ENCODE results near the gene SRPK2. TPM values are rescaled to one million over a fixed set of nuclear protein-coding genes. Genes with fewer than 3 reads are reported as not detected.

SRPK2 gene
- total RNA-seq, 1 experiment from 2014 or later, result 21.6 TPM

DNA sequence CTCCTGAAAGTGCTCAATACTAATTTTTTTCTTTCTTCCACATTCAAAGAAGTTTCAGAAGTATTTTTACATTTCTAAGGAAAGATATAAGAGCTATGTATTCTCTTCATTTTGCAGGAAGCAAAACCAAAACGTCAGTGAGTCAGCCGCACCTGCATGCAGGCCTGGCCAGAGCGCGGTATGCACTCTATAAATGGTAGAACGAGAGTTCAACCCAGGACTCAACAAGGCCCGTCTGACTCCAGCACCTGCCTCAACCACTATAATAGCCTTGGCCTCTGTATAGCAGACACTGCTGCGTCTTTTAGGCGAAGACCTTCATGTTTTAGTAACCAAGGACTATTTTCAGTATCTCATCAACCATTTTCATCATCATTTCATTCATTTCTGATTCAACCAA lies 261.5 kb downstream of the SRPK2 start:
- H3K27me3 ChIP-seq (ENCODE audit: low read length), result no peaks in the 10 kb centered on the region
- no peaks in the 10 kb centered on the region for H3K36me3 ChIP-seq (ENCODE audit: low read depth, low read length)
- H3K9me3 ChIP-seq (ENCODE audit: low read length), result no peaks in the 10 kb centered on the region
- ChIA-PET POLR2A (ENCODE audit: unreplicated experiment) (interaction anchor here (0.6 kb wide), 1 partner anchor 142 kb away, joined by 3 read pairs; no protein-coding TSS in a partner anchor), CTCF (no interaction called here)
- BruUV-seq (replicated peaks), result no TSS peak
- H3K9me2 ChIP-seq (replicated peaks; ENCODE audit: low read length), result no peaks in the 10 kb centered on the region
- TF ChIP-seq, protein P1, sequence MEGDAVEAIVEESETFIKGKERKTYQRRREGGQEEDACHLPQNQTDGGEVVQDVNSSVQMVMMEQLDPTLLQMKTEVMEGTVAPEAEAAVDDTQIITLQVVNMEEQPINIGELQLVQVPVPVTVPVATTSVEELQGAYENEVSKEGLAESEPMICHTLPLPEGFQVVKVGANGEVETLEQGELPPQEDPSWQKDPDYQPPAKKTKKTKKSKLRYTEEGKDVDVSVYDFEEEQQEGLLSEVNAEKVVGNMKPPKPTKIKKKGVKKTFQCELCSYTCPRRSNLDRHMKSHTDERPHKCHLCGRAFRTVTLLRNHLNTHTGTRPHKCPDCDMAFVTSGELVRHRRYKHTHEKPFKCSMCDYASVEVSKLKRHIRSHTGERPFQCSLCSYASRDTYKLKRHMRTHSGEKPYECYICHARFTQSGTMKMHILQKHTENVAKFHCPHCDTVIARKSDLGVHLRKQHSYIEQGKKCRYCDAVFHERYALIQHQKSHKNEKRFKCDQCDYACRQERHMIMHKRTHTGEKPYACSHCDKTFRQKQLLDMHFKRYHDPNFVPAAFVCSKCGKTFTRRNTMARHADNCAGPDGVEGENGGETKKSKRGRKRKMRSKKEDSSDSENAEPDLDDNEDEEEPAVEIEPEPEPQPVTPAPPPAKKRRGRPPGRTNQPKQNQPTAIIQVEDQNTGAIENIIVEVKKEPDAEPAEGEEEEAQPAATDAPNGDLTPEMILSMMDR (conservative IDR thresholded peaks at IDR 0.05; ENCODE audit: low read depth, low read length), result no peak
- no peak for TF ChIP-seq EZH2phosphoT487 (IDR thresholded peaks at IDR 0.05; ENCODE audit: borderline replicate concordance, low read length)
- no peak for TF ChIP-seq EZH2 (IDR thresholded peaks at IDR 0.05; ENCODE audit: low read length, unreplicated experiment)
- no peak overlapping the region for H3K27ac ChIP-seq (ENCODE audit: low read length)
- no peak overlapping the region for H3K9ac ChIP-seq (ENCODE audit: low read length)
- no peak for DNase-seq
- no peak for ATAC-seq
- no peak overlapping the region for H2AFZ ChIP-seq (ENCODE audit: low read length)
- no peak overlapping the region for H3K4me2 ChIP-seq (ENCODE audit: low read length)
- intact Hi-C loops (cut with micrococcal nuclease), result no loop called here
- H4K20me1 ChIP-seq (ENCODE audit: low read length), result no peaks in the 10 kb centered on the region
- no peaks in the 10 kb centered on the region for H3K79me2 ChIP-seq (ENCODE audit: low read length)
- no peaks in the 10 kb centered on the region for H3K4me1 ChIP-seq (ENCODE audit: insufficient read depth, low read length)
- H3F3A ChIP-seq (ENCODE audit: low read length, unreplicated experiment), result no peaks in the 10 kb centered on the region
- H3K4me3 ChIP-seq (ENCODE audit: low read length), result no peak overlapping the region

DNA sequence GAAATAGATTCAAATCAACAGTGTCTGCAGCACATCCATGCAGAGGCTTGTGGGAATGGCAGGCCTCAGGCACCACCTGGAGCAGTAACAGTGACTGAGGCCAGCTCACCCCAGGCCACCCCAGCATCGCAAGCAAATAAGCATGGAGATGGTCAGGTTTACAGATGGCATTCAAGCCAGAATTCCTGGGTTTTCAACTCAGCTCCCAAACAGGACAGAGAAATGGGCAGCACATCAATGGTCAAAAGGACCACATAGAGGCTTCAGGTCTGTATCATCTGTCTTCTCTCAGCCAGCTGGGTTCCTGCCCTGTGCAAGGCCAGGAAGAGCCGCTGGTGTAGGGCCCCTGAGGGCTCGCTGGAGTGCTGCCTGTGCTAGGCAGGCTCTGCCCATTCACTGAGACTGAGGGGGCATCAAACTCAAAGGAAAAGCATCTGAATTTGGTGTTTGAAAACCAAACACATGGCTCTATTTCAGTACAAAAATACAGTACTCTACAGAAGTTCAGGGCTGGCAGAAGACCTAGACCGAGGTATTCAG lies 262.2 kb downstream of the SRPK2 start:
- Histone ChIP-seq H3K4me2 (ENCODE audit: low read length) (no peak overlapping the region), H3K36me3 (ENCODE audit: low read depth, low read length) (no peaks in the 10 kb centered on the region), H3K4me3 (ENCODE audit: low read length) (no peak overlapping the region), H3K27me3 (ENCODE audit: low read length) (no peaks in the 10 kb centered on the region), H4K20me1 (ENCODE audit: low read length) (no peaks in the 10 kb centered on the region), H3K4me1 (ENCODE audit: insufficient read depth, low read length) (no peaks in the 10 kb centered on the region), H3K79me2 (ENCODE audit: low read length) (no peaks in the 10 kb centered on the region), H3K9me3 (ENCODE audit: low read length) (no peaks in the 10 kb centered on the region), H3F3A (ENCODE audit: low read length, unreplicated experiment) (no peaks in the 10 kb centered on the region), H2AFZ (ENCODE audit: low read length) (no peak overlapping the region), H3K9ac (ENCODE audit: low read length) (no peak overlapping the region), H3K27ac (ENCODE audit: low read length) (no peak overlapping the region), H3K9me2 (replicated peaks; ENCODE audit: low read length) (no peaks in the 10 kb centered on the region)
- DNase-seq (no peak), ATAC-seq (no peak)
- BruUV-seq (replicated peaks), result no TSS peak
- TF ChIP-seq EZH2phosphoT487 (IDR thresholded peaks at IDR 0.05; ENCODE audit: borderline replicate concordance, low read length) (no peak), EZH2 (IDR thresholded peaks at IDR 0.05; ENCODE audit: low read length, unreplicated experiment) (no peak)
- TF ChIP-seq, protein P1 (conservative IDR thresholded peaks at IDR 0.05; ENCODE audit: low read depth, low read length), result no peak
- ChIA-PET CTCF (no interaction called here), POLR2A (ENCODE audit: unreplicated experiment) (interaction anchor here (0.6 kb wide), 1 partner anchor 143 kb away, joined by 3 read pairs; no protein-coding TSS in a partner anchor)
- intact Hi-C loops (cut with micrococcal nuclease), result no loop called here

- no peak for ATAC-seq
- BruUV-seq (replicated peaks), result no TSS peak
- CTCF ChIA-PET, result no interaction called here
- POLR2A ChIA-PET (ENCODE audit: unreplicated experiment), result no interaction called here
- H3K27me3 ChIP-seq (ENCODE audit: low read length), result no peaks in the 10 kb centered on the region
- intact Hi-C loops (cut with micrococcal nuclease), result no loop called here
- no peaks in the 10 kb centered on the region for H3K9me3 ChIP-seq (ENCODE audit: low read length)
- H3K27ac ChIP-seq (ENCODE audit: low read length), result no peak overlapping the region
- H3K9me2 ChIP-seq (replicated peaks; ENCODE audit: low read length), result no peaks in the 10 kb centered on the region
- no peak overlapping the region for H3K4me2 ChIP-seq (ENCODE audit: low read length)
- TF ChIP-seq EZH2 (IDR thresholded peaks at IDR 0.05; ENCODE audit: low read length, unreplicated experiment) (no peak), EZH2phosphoT487 (IDR thresholded peaks at IDR 0.05; ENCODE audit: borderline replicate concordance, low read length) (no peak)
- TF ChIP-seq, protein P1 (conservative IDR thresholded peaks at IDR 0.05; ENCODE audit: low read depth, low read length), result no peak
- no peak for DNase-seq
- H2AFZ ChIP-seq (ENCODE audit: low read length), result no peak overlapping the region
- H3F3A ChIP-seq (ENCODE audit: low read length, unreplicated experiment), result no peaks in the 10 kb centered on the region
- H3K79me2 ChIP-seq (ENCODE audit: low read length), result no peaks in the 10 kb centered on the region
- H3K9ac ChIP-seq (ENCODE audit: low read length), result no peak overlapping the region
- H3K4me1 ChIP-seq (ENCODE audit: insufficient read depth, low read length), result no peaks in the 10 kb centered on the region
- no peaks in the 10 kb centered on the region for H4K20me1 ChIP-seq (ENCODE audit: low read length)
- no peaks in the 10 kb centered on the region for H3K36me3 ChIP-seq (ENCODE audit: low read depth, low read length)
- H3K4me3 ChIP-seq (ENCODE audit: low read length), result no peak overlapping the region
Observed at GRCh38 chr7:105125745-105126144, 263.0 kb downstream of the SRPK2 start.

Measured in PC-3 (cell line).